GM19035 (cell line): Measurements from ENCODE around the gene NFS1.

Experiments
- ATAC-seq: cut with Tn5 transposase; IDR thresholded peaks from one replicate; pipeline ENCODE4 v1.9.1; 2021; ENCODE audit not compliant: unreplicated experiment

Gene NFS1

GRCh38 chr20:35644806-35645205, 54.3 kb downstream of the NFS1 start:
- ATAC-seq: no peak

- no peak for ATAC-seq
These were observed 56.1 kb downstream of the NFS1 start for GRCh38 chr20:35643045-35643444.

GRCh38 chr20:35641743-35642142, 57.4 kb downstream of the NFS1 start:
- no peak for ATAC-seq

- no peak for ATAC-seq
These were observed 58.4 kb downstream of the NFS1 start for GRCh38 chr20:35640724-35641123.

GRCh38 chr20:35638751-35639150, 60.4 kb downstream of the NFS1 start:
- no peak for ATAC-seq

GRCh38 chr20:35637276-35637675, 61.9 kb downstream of the NFS1 start:
- no peak for ATAC-seq

GRCh38 chr20:35636095-35636494, 63.1 kb downstream of the NFS1 start:
- ATAC-seq: no peak

GRCh38 chr20:35635652-35636051, 63.5 kb downstream of the NFS1 start:
- no peak for ATAC-seq

DNA sequence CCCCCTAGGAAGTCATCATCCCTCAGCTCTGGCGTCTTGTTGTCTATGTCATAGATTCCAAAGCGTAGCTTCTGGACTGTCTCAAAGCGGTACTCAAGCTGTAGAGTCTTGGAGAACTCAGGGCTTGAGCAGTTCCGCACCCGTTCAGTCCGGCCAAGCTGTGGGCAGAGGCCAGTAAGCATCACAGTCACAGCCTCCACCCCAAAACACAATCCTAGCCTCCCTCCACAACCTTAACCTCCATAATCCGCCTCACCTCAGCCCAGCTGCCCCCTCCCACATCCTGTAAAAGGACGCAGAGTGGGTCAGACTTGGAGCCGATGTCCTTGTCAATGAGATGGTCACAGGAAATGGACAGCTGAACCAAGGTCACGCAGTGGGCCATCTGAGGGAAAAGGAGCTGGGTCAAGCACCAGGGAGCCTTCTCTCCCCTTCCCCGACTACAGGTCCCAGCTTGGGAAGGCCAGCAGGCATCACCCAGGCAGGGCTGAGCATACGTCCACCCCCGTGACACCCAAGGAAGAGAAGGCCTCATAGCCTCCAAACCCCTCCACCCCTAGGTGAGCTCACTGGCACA, 66.5 kb downstream of the NFS1 start:
- no peak for ATAC-seq

- no peak for ATAC-seq
These were observed 68.5 kb downstream of the NFS1 start for GRCh38 chr20:35630636-35631035.

DNA sequence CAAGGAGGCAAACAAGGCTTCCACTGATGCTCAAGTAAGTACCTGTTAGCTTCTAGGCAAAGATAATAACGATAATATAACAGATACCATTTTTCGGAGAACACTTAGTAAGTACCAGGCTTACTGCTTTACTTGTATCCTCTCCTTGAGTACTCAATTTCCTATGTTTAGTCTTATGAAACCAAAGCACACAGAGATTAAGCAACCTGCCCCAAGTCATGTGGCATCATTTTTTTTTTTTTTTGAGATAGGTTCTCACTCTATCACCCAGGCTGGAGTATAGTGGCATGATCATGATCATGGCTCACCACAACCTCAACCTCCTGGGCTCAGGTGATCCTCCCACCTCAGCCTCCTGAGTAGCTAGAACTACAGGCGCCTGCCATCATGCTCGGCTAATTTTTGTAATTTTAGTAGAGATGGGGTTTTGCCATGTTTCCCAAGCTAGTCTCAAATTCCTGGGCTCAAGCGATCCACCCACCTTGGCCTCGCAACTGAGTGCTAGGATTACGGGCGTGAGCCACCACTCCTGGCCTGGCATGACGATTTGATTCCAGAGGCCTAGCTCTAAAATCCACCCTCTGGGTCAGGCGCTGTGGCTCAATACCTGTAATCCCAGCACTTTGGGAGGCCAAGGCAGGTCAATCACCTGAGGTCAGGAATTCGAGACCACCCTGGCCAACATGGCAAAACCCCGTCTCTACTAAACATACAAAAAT, 69.6 kb downstream of the NFS1 start:
- no peak for ATAC-seq

GRCh38 chr20:35627121-35627520, 72.0 kb downstream of the NFS1 start:
- no peak for ATAC-seq

DNA sequence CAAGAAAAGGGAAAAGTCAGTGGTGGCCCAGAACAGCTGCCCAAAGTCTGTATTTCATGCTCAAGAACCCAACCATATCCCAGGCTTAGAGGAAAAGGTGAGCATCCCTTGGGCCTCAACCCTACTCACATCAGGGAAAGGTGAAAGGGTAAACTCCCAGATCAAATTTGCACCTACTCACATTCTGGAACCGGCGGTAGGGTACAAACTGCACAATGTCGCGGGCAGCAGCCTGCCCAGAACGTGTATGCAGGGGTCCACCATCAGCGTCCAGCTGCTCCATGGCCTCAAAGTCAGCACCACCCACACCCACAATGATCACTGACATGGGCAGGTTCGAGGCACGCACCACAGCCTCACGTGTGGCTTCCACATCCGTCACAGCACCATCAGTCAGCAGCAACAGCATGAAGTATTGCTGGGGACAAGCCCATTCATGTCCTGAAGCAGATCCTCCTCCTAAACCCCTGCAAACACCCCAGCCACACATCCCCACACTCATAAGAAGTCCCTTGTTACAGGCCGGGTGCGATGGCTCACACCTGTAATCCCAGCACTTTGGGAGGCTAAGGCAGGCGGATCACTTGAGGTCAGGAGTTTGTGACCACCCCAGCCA, 72.7 kb downstream of the NFS1 start:
- ATAC-seq: no peak

- ATAC-seq: no peak
These were observed 73.4 kb downstream of the NFS1 start for GRCh38 chr20:35625584-35626385.

DNA sequence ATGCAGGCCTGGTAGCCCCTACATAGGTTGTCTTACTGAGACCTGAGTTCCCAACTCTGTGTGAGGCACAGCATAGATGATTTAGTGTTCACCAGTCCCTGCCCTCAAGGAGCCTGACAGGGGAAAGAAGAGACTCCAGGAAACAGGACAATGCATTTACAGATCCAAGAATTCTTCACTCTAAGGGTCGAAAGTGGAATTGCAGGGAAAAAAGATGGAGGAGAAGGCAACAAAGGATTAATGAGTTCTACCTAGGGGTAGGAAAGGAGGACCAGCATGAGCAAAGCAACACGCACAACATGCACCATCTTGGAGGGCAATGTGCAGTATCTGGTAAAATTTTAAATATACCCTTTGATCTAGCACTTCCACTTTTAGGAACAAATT, 77.6 kb downstream of the NFS1 start:
- ATAC-seq: no peak

DNA sequence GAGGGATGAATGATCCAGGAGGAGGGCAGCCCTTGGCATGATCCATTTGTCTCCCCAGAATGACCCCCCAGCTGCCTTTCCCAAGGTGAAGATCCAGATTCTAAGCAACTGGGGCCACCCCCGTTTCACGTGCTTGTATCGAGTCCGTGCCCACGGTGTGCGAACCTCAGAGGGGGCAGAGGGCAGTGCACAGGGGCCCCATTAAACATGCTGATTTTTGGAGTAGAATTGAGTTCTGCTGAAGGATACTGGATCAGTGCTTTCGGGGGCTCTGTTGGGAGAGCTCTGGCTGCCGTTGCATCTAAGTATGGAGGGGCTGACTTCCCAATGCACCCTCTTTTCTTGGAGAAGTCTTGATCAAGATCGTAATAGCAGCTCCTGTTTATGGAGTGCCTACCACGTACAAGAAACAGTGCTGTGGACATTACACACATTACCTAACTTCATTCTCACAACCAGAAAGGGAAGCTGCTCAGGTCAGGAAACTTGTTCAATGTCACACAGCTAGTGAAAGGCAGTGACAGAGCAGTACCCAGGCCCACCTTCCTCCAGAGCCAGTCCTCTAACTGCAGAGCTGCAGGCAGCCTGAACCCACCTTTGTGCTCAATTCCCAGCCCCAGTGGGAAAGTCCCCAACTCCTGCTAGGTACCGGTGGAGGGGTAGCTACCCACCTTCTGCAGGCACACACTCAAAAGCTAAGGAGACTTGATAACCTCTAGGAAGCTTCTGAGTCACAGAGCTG, 78.2 kb downstream of the NFS1 start:
- no peak for ATAC-seq

DNA sequence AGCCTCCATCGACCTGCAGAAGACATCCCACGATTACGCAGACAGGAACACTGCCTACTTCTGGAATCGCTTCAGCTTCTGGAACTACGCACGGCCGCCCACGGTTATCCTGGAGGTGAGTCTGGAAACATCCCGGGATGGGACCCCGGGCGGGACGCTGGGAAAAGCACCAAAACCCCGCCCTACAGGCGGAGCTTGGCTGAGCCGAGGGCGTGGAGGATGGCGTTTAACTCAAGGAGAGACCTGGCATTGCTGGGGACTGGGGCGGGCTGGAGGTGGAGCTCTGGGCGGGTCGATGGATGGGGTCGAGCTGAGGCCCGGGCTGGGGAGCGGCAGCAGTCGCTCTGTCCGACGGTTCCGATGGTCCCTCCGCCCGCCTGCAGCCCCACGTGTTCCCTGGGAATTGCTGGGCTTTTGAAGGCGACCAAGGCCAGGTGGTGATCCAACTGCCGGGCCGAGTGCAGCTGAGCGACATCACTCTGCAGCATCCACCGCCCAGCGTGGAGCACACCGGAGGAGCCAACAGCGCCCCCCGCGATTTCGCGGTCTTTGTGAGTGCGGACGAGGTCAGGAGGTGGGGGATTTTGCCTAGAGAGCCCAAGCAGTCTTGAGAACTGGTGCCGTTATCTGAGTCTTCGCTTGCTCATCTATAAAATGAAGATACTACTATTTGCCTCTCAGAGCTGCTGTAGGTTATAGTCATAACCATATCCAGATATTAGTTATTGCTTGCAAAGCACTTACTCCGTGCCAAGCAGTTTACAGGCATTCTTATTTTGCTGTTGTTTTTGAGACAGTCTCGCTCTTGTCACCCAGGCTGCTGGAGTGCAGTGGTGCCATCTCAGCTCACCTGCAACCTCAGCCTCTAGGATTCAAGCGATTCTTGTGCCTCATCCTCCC, 79.7 kb downstream of the NFS1 start:
- ATAC-seq: peak; percentile 38

DNA sequence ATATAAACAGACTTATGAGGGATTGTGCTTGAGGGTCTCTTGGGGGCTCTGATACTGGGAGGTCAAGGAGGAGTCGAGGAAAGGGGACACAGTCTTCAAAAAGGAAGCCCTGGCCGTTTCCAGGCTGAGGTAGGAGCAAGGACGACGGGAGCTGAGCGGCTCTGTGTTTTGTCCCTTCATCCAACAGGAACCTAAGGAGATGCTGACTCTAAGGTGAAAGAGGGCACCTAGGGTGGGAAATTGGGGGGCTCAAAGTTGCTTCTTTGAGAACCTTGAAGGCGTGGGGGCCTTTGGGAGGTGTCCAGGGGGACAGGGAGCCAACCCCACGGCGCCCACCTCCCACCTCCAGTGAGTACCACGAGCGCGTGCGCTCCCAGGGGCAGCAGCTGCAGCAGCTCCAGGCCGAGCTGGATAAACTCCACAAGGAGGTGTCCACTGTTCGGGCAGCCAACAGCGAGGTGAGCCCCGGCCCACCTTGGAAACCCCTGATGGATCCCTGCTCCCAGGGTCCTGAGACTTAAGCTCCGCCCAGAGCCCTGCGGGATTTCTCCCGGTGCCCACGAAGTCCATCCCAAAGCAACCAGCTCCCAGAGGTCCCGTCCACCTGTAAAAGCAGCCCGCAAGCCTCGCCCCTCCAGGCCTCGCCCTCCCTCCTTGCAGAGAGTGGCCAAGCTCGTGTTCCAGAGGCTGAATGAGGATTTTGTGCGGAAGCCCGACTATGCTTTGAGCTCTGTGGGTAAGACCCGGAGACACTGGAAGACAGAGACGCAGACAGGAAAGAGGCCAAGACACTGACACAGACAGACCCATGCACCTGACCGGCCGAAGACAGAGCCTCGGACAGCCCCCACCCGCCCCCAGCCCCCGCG, 80.7 kb downstream of the NFS1 start:
- no peak for ATAC-seq
